ENCODE data around the gene RAB40A.
A peak's percentile ranks its signal among the peaks of the same experiment; 100 is the strongest.
"Not testable (repeated sequence)": the region's sequence is repeated elsewhere in the genome, so short reads cannot be mapped to it uniquely, and the experiment has no call there.

RAB40A gene

GRCh38 chrX:103464774-103465117 lies 54.5 kb downstream of the RAB40A start:
- TF ChIP-seq CTCF (IDR thresholded peaks at IDR 0.05; ENCODE audit: low read depth, low read length) = peak; percentile 75
- H3K4me3 ChIP-seq (ENCODE audit: low read depth, low read length) = no peak overlapping the region

- TF ChIP-seq CTCF (IDR thresholded peaks at IDR 0.05; ENCODE audit: low read depth, low read length) = peak; percentile 47
- no peak overlapping the region for H3K4me3 ChIP-seq (ENCODE audit: low read depth, low read length)
These were observed 55.1 kb downstream of the RAB40A start for GRCh38 chrX:103464072-103464773.

GRCh38 chrX:103461156-103461555 lies 58.1 kb downstream of the RAB40A start:
- TF ChIP-seq CTCF (IDR thresholded peaks at IDR 0.05; ENCODE audit: low read depth, low read length) = no peak
- H3K4me3 ChIP-seq (ENCODE audit: low read depth, low read length) = no peak overlapping the region

GRCh38 chrX:103460001-103460755 lies 59.1 kb downstream of the RAB40A start:
- H3K4me3 ChIP-seq (ENCODE audit: low read depth, low read length) = not testable (repeated sequence)

- H3K4me3 ChIP-seq (ENCODE audit: low read depth, low read length) = no peak overlapping the region
- TF ChIP-seq CTCF (IDR thresholded peaks at IDR 0.05; ENCODE audit: low read depth, low read length) = no peak
These were observed 65.6 kb downstream of the RAB40A start for GRCh38 chrX:103453655-103454054.

Measured in WI38 (cell line).